ENCODE results near the gene CLMN. TPM values are rescaled to one million over a fixed set of nuclear protein-coding genes. Genes with fewer than 3 reads are reported as not detected.
A peak's percentile ranks its signal among the peaks of the same experiment; 100 is the strongest.

Gene CLMN
- total RNA-seq, 5 donors from 2014 or later (not counting 1 experiment from before 2014, with no cell fraction given) = 0.68 to 2.2 (median 0.99) TPM

GRCh38 chr14:95320078-95320895 is 579 bp upstream of the CLMN start:
- Mint-ChIP-seq H3K4me1 (peaks cover 10 to 15% (median 11%) of the 10 kb centered on the region in 3 donors), H3K9me3 (no peaks in the 10 kb centered on the region), H3K4me3 (peak overlapping the region; percentile 66 to 86 (median 75)), H3K27ac (no peak overlapping the region), H3K27me3 (peaks cover 12 to 21% of the 10 kb centered on the region in 2 donors), H3K36me3 (no peaks in the 10 kb centered on the region)
- Histone ChIP-seq H3K27ac (ENCODE audit: low read length) (no peak overlapping the region), H3K36me3 (ENCODE audit: control insufficient read depth in 2 of 2, extremely low read depth in 1 of 2, insufficient read depth in 1 of 2, low read length in 1 of 2) (no peaks in the 10 kb centered on the region), H3K4me1 (ENCODE audit: control insufficient read depth in 1 of 2, extremely low read depth in 1 of 2, insufficient read depth in 2 of 2, low read length in 2 of 2) (peaks cover 0 to 18% of the 10 kb centered on the region in 2 experiments), H3K27me3 (replicated peaks in 1 of 2; ENCODE audit: control insufficient read depth in 2 of 2, extremely low read depth in 1 of 2, insufficient read depth in 2 of 2, low read length in 1 of 2) (peaks cover 6 to 54% of the 10 kb centered on the region in 2 experiments), H3K4me3 (ENCODE audit: control insufficient read depth in 1 of 2, extremely low read depth in 1 of 2, low read length in 1 of 2) (peak overlapping the region in 1 of 2 donors; percentile 30), H3K9me3 (no peaks in the 10 kb centered on the region)
- no peak for DNase-seq
- no peak for ATAC-seq (replicated peaks in 1 of 4)
- WGBS (ENCODE audit: insufficient coverage) = 42% methylated on average over 21 of the region's 32 CpGs
- CTCF ChIA-PET = no interaction called here
- POLR2A ChIA-PET = no interaction called here

GRCh38 chr14:95318399-95319311 is 1.1 kb downstream of the CLMN start:
- no peaks in the 10 kb centered on the region for H3K36me3 ChIP-seq (ENCODE audit: control insufficient read depth in 2 of 2, extremely low read depth in 1 of 2, insufficient read depth in 1 of 2, low read length in 1 of 2)
- peak overlapping the region; percentile 49 to 58 for H3K4me3 ChIP-seq (ENCODE audit: control insufficient read depth in 1 of 2, extremely low read depth in 1 of 2, low read length in 1 of 2)
- ChIA-PET CTCF (interaction anchor here in 1 of 2 donors (0.7 kb wide), 1 partner anchor 53 kb away, joined by 4 read pairs; no protein-coding TSS in a partner anchor), POLR2A (no interaction called here)
- WGBS (ENCODE audit: insufficient coverage) = 34% methylated on average over 12 of the region's 22 CpGs
- H3K4me1 ChIP-seq (ENCODE audit: control insufficient read depth in 1 of 2, extremely low read depth in 1 of 2, insufficient read depth in 2 of 2, low read length in 2 of 2) = peaks cover 0 to 18% of the 10 kb centered on the region in 2 experiments
- peaks cover 6 to 57% of the 10 kb centered on the region in 2 experiments for H3K27me3 ChIP-seq (replicated peaks in 1 of 2; ENCODE audit: control insufficient read depth in 2 of 2, extremely low read depth in 1 of 2, insufficient read depth in 2 of 2, low read length in 1 of 2)
- no peak overlapping the region for H3K27ac ChIP-seq (ENCODE audit: low read length)
- peak in 1 of 4 experiments; percentile 23 for ATAC-seq (replicated peaks in 1 of 4)
- H3K9me3 ChIP-seq = no peaks in the 10 kb centered on the region
- Mint-ChIP-seq H3K9me3 (no peaks in the 10 kb centered on the region), H3K27me3 (peaks cover 10 to 20% of the 10 kb centered on the region in 2 donors), H3K27ac (no peak overlapping the region), H3K4me1 (peaks cover 10 to 15% (median 11%) of the 10 kb centered on the region in 3 donors), H3K4me3 (peak overlapping the region; percentile 71 to 86 (median 75)), H3K36me3 (no peaks in the 10 kb centered on the region)
- peak in 2 of 35 experiments; percentile 2 to 13 for DNase-seq

GRCh38 chr14:95317817-95318343 is 1.8 kb downstream of the CLMN start:
- Histone ChIP-seq H3K27ac (ENCODE audit: low read length) (no peak overlapping the region), H3K4me3 (ENCODE audit: control insufficient read depth in 1 of 2, extremely low read depth in 1 of 2, low read length in 1 of 2) (no peak overlapping the region), H3K27me3 (replicated peaks in 1 of 2; ENCODE audit: control insufficient read depth in 2 of 2, extremely low read depth in 1 of 2, insufficient read depth in 2 of 2, low read length in 1 of 2) (peaks cover 3 to 57% of the 10 kb centered on the region in 2 experiments), H3K4me1 (ENCODE audit: control insufficient read depth in 1 of 2, extremely low read depth in 1 of 2, insufficient read depth in 2 of 2, low read length in 2 of 2) (peaks cover 0 to 18% of the 10 kb centered on the region in 2 experiments), H3K36me3 (ENCODE audit: control insufficient read depth in 2 of 2, extremely low read depth in 1 of 2, insufficient read depth in 1 of 2, low read length in 1 of 2) (no peaks in the 10 kb centered on the region), H3K9me3 (no peaks in the 10 kb centered on the region)
- no peak for ATAC-seq (replicated peaks in 1 of 4)
- ChIA-PET CTCF (no interaction called here), POLR2A (no interaction called here)
- no peak for DNase-seq
- Mint-ChIP-seq H3K27ac (no peak overlapping the region), H3K4me1 (peaks cover 10 to 15% (median 11%) of the 10 kb centered on the region in 3 donors), H3K27me3 (peaks cover 10 to 18% of the 10 kb centered on the region in 2 donors), H3K36me3 (no peaks in the 10 kb centered on the region), H3K9me3 (no peaks in the 10 kb centered on the region), H3K4me3 (peak overlapping the region; percentile 7 to 86 (median 47))
- WGBS (ENCODE audit: insufficient coverage) = 100% methylated on average over 2 of the region's 3 CpGs

- peaks cover 10 to 17% of the 10 kb centered on the region in 2 donors for H3K27me3 Mint-ChIP-seq
- Histone ChIP-seq H3K9me3 (no peaks in the 10 kb centered on the region), H3K36me3 (ENCODE audit: control insufficient read depth in 2 of 2, extremely low read depth in 1 of 2, insufficient read depth in 1 of 2, low read length in 1 of 2) (no peaks in the 10 kb centered on the region), H3K27me3 (replicated peaks in 1 of 2; ENCODE audit: control insufficient read depth in 2 of 2, extremely low read depth in 1 of 2, insufficient read depth in 2 of 2, low read length in 1 of 2) (peaks cover 3 to 59% of the 10 kb centered on the region in 2 experiments), H3K4me3 (ENCODE audit: control insufficient read depth in 1 of 2, extremely low read depth in 1 of 2, low read length in 1 of 2) (no peak overlapping the region), H3K27ac (ENCODE audit: low read length) (no peak overlapping the region), H3K4me1 (ENCODE audit: control insufficient read depth in 1 of 2, extremely low read depth in 1 of 2, insufficient read depth in 2 of 2, low read length in 2 of 2) (peaks cover 0 to 18% of the 10 kb centered on the region in 2 experiments)
- no peak for DNase-seq
- peaks cover 10 to 15% (median 11%) of the 10 kb centered on the region in 3 donors for H3K4me1 Mint-ChIP-seq
- H3K9me3 Mint-ChIP-seq = no peaks in the 10 kb centered on the region
- WGBS (ENCODE audit: insufficient coverage) = 73% methylated on average over 5 of the region's 8 CpGs
- H3K36me3 Mint-ChIP-seq = no peaks in the 10 kb centered on the region
- ATAC-seq (replicated peaks in 1 of 4) = no peak
- H3K4me3 Mint-ChIP-seq = no peak overlapping the region
- POLR2A ChIA-PET = no interaction called here
- CTCF ChIA-PET = interaction anchor here in 1 of 2 donors (0.6 kb wide), 1 partner anchor 10 kb away, joined by 3 read pairs; no protein-coding TSS in a partner anchor
- no peak overlapping the region for H3K27ac Mint-ChIP-seq
Observed at GRCh38 chr14:95316821-95317220, 2.9 kb downstream of the CLMN start.

- Histone ChIP-seq H3K9me3 (no peaks in the 10 kb centered on the region), H3K4me1 (ENCODE audit: control insufficient read depth in 1 of 2, extremely low read depth in 1 of 2, insufficient read depth in 2 of 2, low read length in 2 of 2) (peaks cover 0 to 18% of the 10 kb centered on the region in 2 experiments), H3K36me3 (ENCODE audit: control insufficient read depth in 2 of 2, extremely low read depth in 1 of 2, insufficient read depth in 1 of 2, low read length in 1 of 2) (no peaks in the 10 kb centered on the region), H3K27ac (ENCODE audit: low read length) (no peak overlapping the region), H3K27me3 (replicated peaks in 1 of 2; ENCODE audit: control insufficient read depth in 2 of 2, extremely low read depth in 1 of 2, insufficient read depth in 2 of 2, low read length in 1 of 2) (peaks cover 3 to 61% of the 10 kb centered on the region in 2 experiments), H3K4me3 (ENCODE audit: control insufficient read depth in 1 of 2, extremely low read depth in 1 of 2, low read length in 1 of 2) (no peak overlapping the region)
- peaks cover 10 to 17% of the 10 kb centered on the region in 2 donors for H3K27me3 Mint-ChIP-seq
- DNase-seq = no peak
- no peaks in the 10 kb centered on the region for H3K36me3 Mint-ChIP-seq
- POLR2A ChIA-PET = no interaction called here
- no peaks in the 10 kb centered on the region for H3K9me3 Mint-ChIP-seq
- CTCF ChIA-PET = no interaction called here
- no peak for ATAC-seq (replicated peaks in 1 of 4)
- no peak overlapping the region for H3K27ac Mint-ChIP-seq
- 78% methylated on average over 5 of the region's 7 CpGs for WGBS (ENCODE audit: insufficient coverage)
- peaks cover 10 to 15% (median 11%) of the 10 kb centered on the region in 3 donors for H3K4me1 Mint-ChIP-seq
- no peak overlapping the region for H3K4me3 Mint-ChIP-seq
Observed at GRCh38 chr14:95315579-95315978, 4.1 kb downstream of the CLMN start.

GRCh38 chr14:95315156-95315555 is 4.6 kb downstream of the CLMN start:
- Histone ChIP-seq H3K9me3 (no peaks in the 10 kb centered on the region), H3K27ac (ENCODE audit: low read length) (no peak overlapping the region), H3K36me3 (ENCODE audit: control insufficient read depth in 2 of 2, extremely low read depth in 1 of 2, insufficient read depth in 1 of 2, low read length in 1 of 2) (no peaks in the 10 kb centered on the region), H3K27me3 (replicated peaks in 1 of 2; ENCODE audit: control insufficient read depth in 2 of 2, extremely low read depth in 1 of 2, insufficient read depth in 2 of 2, low read length in 1 of 2) (peaks cover 2 to 59% of the 10 kb centered on the region in 2 experiments), H3K4me3 (ENCODE audit: control insufficient read depth in 1 of 2, extremely low read depth in 1 of 2, low read length in 1 of 2) (no peak overlapping the region), H3K4me1 (ENCODE audit: control insufficient read depth in 1 of 2, extremely low read depth in 1 of 2, insufficient read depth in 2 of 2, low read length in 2 of 2) (peaks cover 0 to 14% of the 10 kb centered on the region in 2 experiments)
- DNase-seq (no peak), ATAC-seq (replicated peaks in 1 of 4) (no peak)
- Mint-ChIP-seq H3K4me1 (peaks cover 10 to 15% (median 11%) of the 10 kb centered on the region in 3 donors), H3K4me3 (no peak overlapping the region), H3K27me3 (peaks cover 10 to 17% of the 10 kb centered on the region in 2 donors), H3K9me3 (no peaks in the 10 kb centered on the region), H3K36me3 (no peaks in the 10 kb centered on the region), H3K27ac (no peak overlapping the region)
- CTCF ChIA-PET = no interaction called here
- POLR2A ChIA-PET = no interaction called here
- WGBS (ENCODE audit: insufficient coverage) = 83% methylated on average over 6 of the region's 6 CpGs

Measured in T-cell (primary cell).